Pancreas (tissue), 10 donors: ENCODE measurements around the gene TNRC18. TPM values are rescaled to one million over a fixed set of nuclear protein-coding genes. Genes with fewer than 3 reads are reported as not detected.
"Not testable (repeated sequence)": the region's sequence is repeated elsewhere in the genome, so short reads cannot be mapped to it uniquely, and the experiment has no call there.

Experiments
- ATAC-seq, 4 donors: fragments of 200-7000 bp; cut with Tn5 transposase; one replicate each; pipeline versions ENCODE4 v1.8.0 to v1.9.1; 2020; ENCODE audit warnings: mild to moderate bottlenecking in 4 of 4, moderate library complexity in 4 of 4
- DNase-seq, 6 donors: peaks; one replicate each; pipeline ENCODE4 v3.0.0-alpha.2; 2020
- FAIRE-seq: peaks from 2 replicates; lab custom pipeline; 2012; peaks lifted over from hg19 to GRCh38; lab: Jason Lieb, UNC
- H3K27ac ChIP-seq, 4 donors: fragments of 200-600 bp; sonication (generic); 1 replicate in 3 of 4; 2 replicates in 1 of 4; pipeline versions ENCODE4 v1.5.0 to v1.8.0; 2020
- H3K27me3 ChIP-seq, 4 donors: fragments of 200-600 bp; one replicate each; pipeline ENCODE4 v1.8.0; 2021
- H3K36me3 ChIP-seq, 3 donors: fragments of 200-600 bp; sonication (generic) in 1 of 3; one replicate each; pipeline versions ENCODE4 v1.5.0 to v1.8.0; 2020 to 2021
- H3K4me1 ChIP-seq, 3 donors: fragments of 200-600 bp; one replicate each; pipeline ENCODE4 v1.8.0; 2021
- H3K4me3 ChIP-seq, 4 donors: fragments of 200-600 bp; sonication (generic) in 2 of 4; one replicate each; pipeline versions ENCODE4 v1.5.0 to v1.8.0; 2020 to 2021
- H3K9me3 ChIP-seq, 4 donors: fragments of 200-600 bp; one replicate each; pipeline ENCODE4 v1.8.0; 2021
- WGBS, 2 donors: extraction: QIAGEN DNeasy Blood & Tissue Kit; methylation state at CpG; one replicate each; pipeline ENCODE4 v1.1.7; 2013; 5-methylcytosine and 5-hydroxymethylcytosine counted together
- intact Hi-C, 3 donors: fragments of 100-400 bp; cut with DNase I; formaldehyde crosslinking; loops; one replicate each; pipeline versions ENCODE4 v1.11.1 to v1.14.2; 2022
- polyA plus RNA-seq, 2 donors: library from polyadenylated mRNA; stranded (reverse); fragments of 200-250 nt; gene quantifications; one replicate each; pipeline ENCODE4 v1.2.3, GENCODE V29; 2013
- total RNA-seq, 6 donors: library from RNA; stranded (reverse); fragmentation: NEBNext Ultra II Directional in 4 of 6; extraction: Animal tissue kit (Norgen Biotek cat#: 25700) in 4 of 6; gene quantifications; one replicate each; pipeline versions ENCODE4 v1.2.1 to v1.2.4, GENCODE V29; 2021 to 2023
- TF ChIP-seq, protein P1 (sequence below), 4 donors: fragments of 200-600 bp; sonication (generic) in 3 of 4; IDR thresholded peaks; one replicate each; pipeline versions ENCODE4 v1.5.0 to v1.8.0; 2021; ENCODE audit warnings: antibody characterized with exemption in 4 of 4
- donor health status: healthy with polysubstance abuse.
- donor health status: DM: no; HTN: no; CAD: no; lungs with moderate emphysema.
- donor health status: DM: no; HTN: no; CAD: no.
- donor health status: control.
- donor health status: control.
- donor health status: Bipolar disorder and iron deficiency.
- donor health status: DM: yes; HTN: yes; CAD: no.
- donor health status: DM: no; HTN: no; CAD: no.
- donor health status: DM: no; HTN: no; CAD: no.
- donor health status: DM: yes; HTN: yes; CAD: no.

The TNRC18 gene
- total and polyA plus RNA-seq, 8 donors, result 30.1 to 80.6 (median 36.9) TPM

GRCh38 chr7:5282543-5283316, 140.9 kb downstream of the TNRC18 start, which contains the start of gene SLC29A4:
TSS of gene SLC29A4 (plus strand) at chr7:5282943. CDS start at chr7:5287817, 4,874 bp downstream.
- no peaks in the 10 kb centered on the region for H3K27me3 ChIP-seq
- ATAC-seq (peak; percentile 32 to 74 (median 53)), DNase-seq (peak in 5 of 6 donors; percentile 39 to 83 (median 57)), FAIRE-seq (no peak)
- H3K27ac ChIP-seq, result peak within 1 kb of the TSS in 1 of 4 donors; percentile 3
- intact Hi-C loops, result no loop called here
- no peaks in the 10 kb centered on the region for H3K9me3 ChIP-seq
- no peaks in the 10 kb centered on the region for H3K36me3 ChIP-seq
- TF ChIP-seq, protein P1, sequence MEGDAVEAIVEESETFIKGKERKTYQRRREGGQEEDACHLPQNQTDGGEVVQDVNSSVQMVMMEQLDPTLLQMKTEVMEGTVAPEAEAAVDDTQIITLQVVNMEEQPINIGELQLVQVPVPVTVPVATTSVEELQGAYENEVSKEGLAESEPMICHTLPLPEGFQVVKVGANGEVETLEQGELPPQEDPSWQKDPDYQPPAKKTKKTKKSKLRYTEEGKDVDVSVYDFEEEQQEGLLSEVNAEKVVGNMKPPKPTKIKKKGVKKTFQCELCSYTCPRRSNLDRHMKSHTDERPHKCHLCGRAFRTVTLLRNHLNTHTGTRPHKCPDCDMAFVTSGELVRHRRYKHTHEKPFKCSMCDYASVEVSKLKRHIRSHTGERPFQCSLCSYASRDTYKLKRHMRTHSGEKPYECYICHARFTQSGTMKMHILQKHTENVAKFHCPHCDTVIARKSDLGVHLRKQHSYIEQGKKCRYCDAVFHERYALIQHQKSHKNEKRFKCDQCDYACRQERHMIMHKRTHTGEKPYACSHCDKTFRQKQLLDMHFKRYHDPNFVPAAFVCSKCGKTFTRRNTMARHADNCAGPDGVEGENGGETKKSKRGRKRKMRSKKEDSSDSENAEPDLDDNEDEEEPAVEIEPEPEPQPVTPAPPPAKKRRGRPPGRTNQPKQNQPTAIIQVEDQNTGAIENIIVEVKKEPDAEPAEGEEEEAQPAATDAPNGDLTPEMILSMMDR (IDR thresholded peaks at IDR 0.05), result no peak
- 0 to 1% methylated on average over 6 to 65 of the region's 69 CpGs for WGBS, 2 donors
- peak within 1 kb of the TSS; percentile 37 to 64 (median 48) for H3K4me3 ChIP-seq
- H3K4me1 ChIP-seq, result peaks cover 4 to 9% (median 5%) of the 10 kb centered on the region in 3 donors

GRCh38 chr7:5281598-5282500, 141.8 kb downstream of the TNRC18 start:
- ATAC-seq, H3K9me3 ChIP-seq, H3K4me3 ChIP-seq, H3K4me1 ChIP-seq, intact Hi-C loops, DNase-seq, H3K27me3 ChIP-seq, H3K27ac ChIP-seq, H3K36me3 ChIP-seq, FAIRE-seq: not testable (repeated sequence)
- 58 to 65% methylated on average over 17 to 19 of the region's 19 CpGs for WGBS, 2 donors

GRCh38 chr7:5279734-5280133, 143.9 kb downstream of the TNRC18 start:
- TF ChIP-seq, protein P1 (IDR thresholded peaks at IDR 0.05), result no peak
- no peaks in the 10 kb centered on the region for H3K36me3 ChIP-seq
- H3K27ac ChIP-seq, result no peak overlapping the region
- ATAC-seq (no peak), FAIRE-seq (no peak), DNase-seq (no peak)
- H3K27me3 ChIP-seq, result no peaks in the 10 kb centered on the region
- no peak overlapping the region for H3K4me3 ChIP-seq
- 82 to 87% methylated on average over 4 of the region's 4 CpGs for WGBS, 2 donors
- H3K4me1 ChIP-seq, result peaks cover 4 to 9% (median 5%) of the 10 kb centered on the region in 3 donors
- intact Hi-C loops, result no loop called here
- no peaks in the 10 kb centered on the region for H3K9me3 ChIP-seq

GRCh38 chr7:5278766-5279165, 144.9 kb downstream of the TNRC18 start:
- no peak for ATAC-seq
- no peak for DNase-seq
- H3K4me1 ChIP-seq, result peaks cover 0 to 5% (median 2%) of the 10 kb centered on the region in 3 donors
- no peak for FAIRE-seq
- H3K9me3 ChIP-seq, result no peaks in the 10 kb centered on the region
- no peaks in the 10 kb centered on the region for H3K36me3 ChIP-seq
- TF ChIP-seq, protein P1 (IDR thresholded peaks at IDR 0.05), result no peak
- H3K4me3 ChIP-seq, result no peak overlapping the region
- no peaks in the 10 kb centered on the region for H3K27me3 ChIP-seq
- 67 to 77% methylated on average over 7 of the region's 7 CpGs for WGBS, 2 donors
- H3K27ac ChIP-seq, result no peak overlapping the region
- intact Hi-C loops, result no loop called here

GRCh38 chr7:5276611-5277010, 147.0 kb downstream of the TNRC18 start:
- Histone ChIP-seq H3K27ac (no peak overlapping the region), H3K4me3 (no peak overlapping the region), H3K9me3 (no peaks in the 10 kb centered on the region), H3K4me1 (peaks cover 0 to 6% (median 3%) of the 10 kb centered on the region in 3 donors), H3K36me3 (no peaks in the 10 kb centered on the region), H3K27me3 (no peaks in the 10 kb centered on the region)
- intact Hi-C loops, result no loop called here
- no peak for FAIRE-seq
- no peak for ATAC-seq
- DNase-seq, result no peak
- TF ChIP-seq, protein P1 (IDR thresholded peaks at IDR 0.05), result no peak
- 70 to 71% methylated on average over 15 of the region's 15 CpGs for WGBS, 2 donors

- H3K4me1 ChIP-seq, ATAC-seq, H3K27me3 ChIP-seq, H3K36me3 ChIP-seq, H3K27ac ChIP-seq, H3K4me3 ChIP-seq, H3K9me3 ChIP-seq, intact Hi-C loops, FAIRE-seq: not testable (repeated sequence)
- WGBS, 2 donors, result 87 to 90% methylated on average over 14 of the region's 14 CpGs
- peak in 1 of 6 donors; percentile 52 for DNase-seq
Observed at GRCh38 chr7:5276123-5276522, 147.5 kb downstream of the TNRC18 start.

DNA sequence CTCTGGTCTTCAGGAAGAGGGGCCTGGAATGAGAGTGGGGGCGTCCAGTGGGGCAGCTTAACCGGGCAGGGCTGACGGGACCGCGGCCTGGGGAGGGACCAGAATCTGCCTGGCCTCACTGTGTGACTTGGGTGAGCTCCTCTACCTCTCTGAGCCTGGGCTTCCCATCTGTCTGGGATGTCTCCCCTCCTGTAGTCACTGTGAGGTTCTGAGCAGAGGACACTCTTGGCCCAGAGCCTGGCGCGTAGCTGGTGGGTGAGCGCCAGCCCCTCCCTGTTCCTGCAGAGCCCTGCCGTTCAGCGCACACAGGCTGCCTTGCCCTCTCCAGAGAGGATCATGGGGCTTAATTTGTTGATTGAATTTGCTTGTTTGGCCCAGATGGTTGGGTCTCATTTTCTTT, 148.1 kb downstream of the TNRC18 start:
- FAIRE-seq, H3K4me3 ChIP-seq, H3K9me3 ChIP-seq, intact Hi-C loops, H3K4me1 ChIP-seq, H3K27ac ChIP-seq, H3K36me3 ChIP-seq, H3K27me3 ChIP-seq: not testable (repeated sequence)
- ATAC-seq (peak in 3 of 4 donors; percentile 25 to 53 (median 44)), DNase-seq (peak in 1 of 6 donors; percentile 66)
- WGBS, 2 donors, result 67 to 73% methylated on average over 6 to 10 of the region's 10 CpGs
